Measurements from ENCODE around the gene RPL37A. TPM values are rescaled to one million over a fixed set of nuclear protein-coding genes. Genes with fewer than 3 reads are reported as not detected.

Gene RPL37A
- total and polyA plus RNA-seq, 9 of the 15 experiments (the other 6 are each of a cell fraction or from before 2014, with no cell fraction given) = 1,938 to 3,349 (median 2,436) TPM

DNA sequence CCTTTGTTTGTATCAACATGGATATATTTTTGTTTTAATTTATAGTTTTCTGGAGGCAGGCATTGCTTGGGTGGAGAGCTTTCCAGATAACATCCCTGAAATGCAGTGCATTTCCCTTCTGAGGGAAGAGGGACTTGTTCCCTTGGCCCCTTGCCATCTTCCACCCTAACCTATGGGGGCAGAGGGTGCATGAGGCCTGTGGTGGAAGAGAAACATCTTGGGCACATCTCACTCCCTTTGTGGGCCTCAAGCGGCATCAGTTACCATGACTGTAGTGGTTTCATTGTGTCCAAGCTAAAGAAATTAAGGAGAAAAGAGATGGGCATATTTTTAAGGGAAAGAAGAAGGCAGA, 5.3 kb upstream of the RPL37A start:
- ATAC-seq = no peak
- in situ Hi-C loops (cut with MboI) = no loop called here
- WGBS (ENCODE audit: insufficient coverage, low coverage, missing lambda C conversion rate) = 80% methylated on average over 1 of the region's 1 CpG

More for the DNA sequence above, 5.3 kb upstream of the RPL37A start:
- ChIA-PET CTCF (ENCODE audit: low intra/inter-chr PET ratio) (no interaction called here), POLR2A (interaction anchor here (0.6 to 0.7 kb wide), 2 partner anchors 265 to 906 kb away, joined by 3 read pairs; no protein-coding TSS in a partner anchor)
- Histone ChIP-seq H3K4me1 (replicated peaks in 1 of 2; ENCODE audit: control insufficient read depth in 2 of 2, insufficient read depth in 2 of 2, low read length in 2 of 2) (no peaks in the 10 kb centered on the region; a peak in 3 of 5 replicates), H3K27ac (ENCODE audit: extremely low read depth, low read depth, low read length) (no peak overlapping the region), H3K4me2 (ENCODE audit: insufficient read depth, low read length) (no peak overlapping the region), H2AFZ (ENCODE audit: low read depth, low read length) (no peak overlapping the region), H3K79me2 (ENCODE audit: control insufficient read depth, insufficient read depth, low read length) (peaks cover 12% of the 10 kb centered on the region; the same call in 2 of the 3 replicates), H3K27me3 (ENCODE audit: control insufficient read depth in 2 of 2, insufficient read depth in 2 of 2, low read length in 2 of 2) (no peaks in the 10 kb centered on the region), H3K9ac (ENCODE audit: insufficient read depth in 1 of 2, low read depth in 2 of 2, low read length in 2 of 2) (no peak overlapping the region), H4K20me1 (replicated peaks; ENCODE audit: control insufficient read depth, insufficient read depth, low read length) (no peaks in the 10 kb centered on the region), H3K9me1 (ENCODE audit: control insufficient read depth, insufficient read depth, low read length) (no peaks in the 10 kb centered on the region), H3K36me3 (ENCODE audit: control insufficient read depth, insufficient read depth, low read length) (no peaks in the 10 kb centered on the region), H3K4me3 (no peak overlapping the region), H3K9me3 (replicated peaks; ENCODE audit: control insufficient read depth, insufficient read depth, low read depth, low read length) (no peaks in the 10 kb centered on the region)
- BruUV-seq (replicated peaks) = no TSS peak
- intact Hi-C loops (cut with micrococcal nuclease) = no loop called here
- DNase-seq (ENCODE audit: extremely low read depth in 1 of 4, low spot score in 3 of 4) = no peak
- no peak for TF ChIP-seq HDAC8 (tag; IDR thresholded peaks at IDR 0.05)
- TF ChIP-seq KLF10 (CRISPR knock-in tag; IDR thresholded peaks at IDR 0.05) = no peak
- TF ChIP-seq NR1H2 (CRISPR knock-in tag; IDR thresholded peaks at IDR 0.05) = no peak
- TF ChIP-seq SMARCA5 (IDR thresholded peaks at IDR 0.05) = no peak
- TF ChIP-seq ARID1B (IDR thresholded peaks at IDR 0.05) = no peak
- TF ChIP-seq CBFA2T3 (IDR thresholded peaks at IDR 0.05) = no peak
- TF ChIP-seq ZBTB8A (IDR thresholded peaks at IDR 0.05; ENCODE audit: partially characterized antibody) = no peak
- TF ChIP-seq DMBX1 (CRISPR knock-in tag; IDR thresholded peaks at IDR 0.05; ENCODE audit: borderline replicate concordance) = no peak
- no peak for TF ChIP-seq KDM4B (IDR thresholded peaks at IDR 0.05; ENCODE audit: borderline replicate concordance in 2 of 2, low read depth in 1 of 2)
- TF ChIP-seq, protein P1, sequence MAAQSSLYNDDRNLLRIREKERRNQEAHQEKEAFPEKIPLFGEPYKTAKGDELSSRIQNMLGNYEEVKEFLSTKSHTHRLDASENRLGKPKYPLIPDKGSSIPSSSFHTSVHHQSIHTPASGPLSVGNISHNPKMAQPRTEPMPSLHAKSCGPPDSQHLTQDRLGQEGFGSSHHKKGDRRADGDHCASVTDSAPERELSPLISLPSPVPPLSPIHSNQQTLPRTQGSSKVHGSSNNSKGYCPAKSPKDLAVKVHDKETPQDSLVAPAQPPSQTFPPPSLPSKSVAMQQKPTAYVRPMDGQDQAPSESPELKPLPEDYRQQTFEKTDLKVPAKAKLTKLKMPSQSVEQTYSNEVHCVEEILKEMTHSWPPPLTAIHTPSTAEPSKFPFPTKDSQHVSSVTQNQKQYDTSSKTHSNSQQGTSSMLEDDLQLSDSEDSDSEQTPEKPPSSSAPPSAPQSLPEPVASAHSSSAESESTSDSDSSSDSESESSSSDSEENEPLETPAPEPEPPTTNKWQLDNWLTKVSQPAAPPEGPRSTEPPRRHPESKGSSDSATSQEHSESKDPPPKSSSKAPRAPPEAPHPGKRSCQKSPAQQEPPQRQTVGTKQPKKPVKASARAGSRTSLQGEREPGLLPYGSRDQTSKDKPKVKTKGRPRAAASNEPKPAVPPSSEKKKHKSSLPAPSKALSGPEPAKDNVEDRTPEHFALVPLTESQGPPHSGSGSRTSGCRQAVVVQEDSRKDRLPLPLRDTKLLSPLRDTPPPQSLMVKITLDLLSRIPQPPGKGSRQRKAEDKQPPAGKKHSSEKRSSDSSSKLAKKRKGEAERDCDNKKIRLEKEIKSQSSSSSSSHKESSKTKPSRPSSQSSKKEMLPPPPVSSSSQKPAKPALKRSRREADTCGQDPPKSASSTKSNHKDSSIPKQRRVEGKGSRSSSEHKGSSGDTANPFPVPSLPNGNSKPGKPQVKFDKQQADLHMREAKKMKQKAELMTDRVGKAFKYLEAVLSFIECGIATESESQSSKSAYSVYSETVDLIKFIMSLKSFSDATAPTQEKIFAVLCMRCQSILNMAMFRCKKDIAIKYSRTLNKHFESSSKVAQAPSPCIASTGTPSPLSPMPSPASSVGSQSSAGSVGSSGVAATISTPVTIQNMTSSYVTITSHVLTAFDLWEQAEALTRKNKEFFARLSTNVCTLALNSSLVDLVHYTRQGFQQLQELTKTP (IDR thresholded peaks at IDR 0.05; ENCODE audit: low read depth in 1 of 2, partially characterized antibody in 2 of 2) = no peak
- TF ChIP-seq POLR2AphosphoS5 (IDR thresholded peaks at IDR 0.05; ENCODE audit: control insufficient read depth, insufficient read depth, low read depth, low read length) = no peak
- no peak for TF ChIP-seq PRPF4 (IDR thresholded peaks at IDR 0.05; ENCODE audit: insufficient read depth, low read depth, low read length, poor library complexity, severe bottlenecking)
- no peak for TF ChIP-seq MCM7 (IDR thresholded peaks at IDR 0.05)
- no peak for TF ChIP-seq LARP7 (IDR thresholded peaks at IDR 0.05)
- TF ChIP-seq TAF1 (IDR thresholded peaks at IDR 0.05; ENCODE audit: control insufficient read depth, extremely low read depth, insufficient read depth, low read length, severe bottlenecking) = no peak
- no peak for FAIRE-seq
